ENCODE results near the gene DCAF4L1.

DCAF4L1 gene

DNA sequence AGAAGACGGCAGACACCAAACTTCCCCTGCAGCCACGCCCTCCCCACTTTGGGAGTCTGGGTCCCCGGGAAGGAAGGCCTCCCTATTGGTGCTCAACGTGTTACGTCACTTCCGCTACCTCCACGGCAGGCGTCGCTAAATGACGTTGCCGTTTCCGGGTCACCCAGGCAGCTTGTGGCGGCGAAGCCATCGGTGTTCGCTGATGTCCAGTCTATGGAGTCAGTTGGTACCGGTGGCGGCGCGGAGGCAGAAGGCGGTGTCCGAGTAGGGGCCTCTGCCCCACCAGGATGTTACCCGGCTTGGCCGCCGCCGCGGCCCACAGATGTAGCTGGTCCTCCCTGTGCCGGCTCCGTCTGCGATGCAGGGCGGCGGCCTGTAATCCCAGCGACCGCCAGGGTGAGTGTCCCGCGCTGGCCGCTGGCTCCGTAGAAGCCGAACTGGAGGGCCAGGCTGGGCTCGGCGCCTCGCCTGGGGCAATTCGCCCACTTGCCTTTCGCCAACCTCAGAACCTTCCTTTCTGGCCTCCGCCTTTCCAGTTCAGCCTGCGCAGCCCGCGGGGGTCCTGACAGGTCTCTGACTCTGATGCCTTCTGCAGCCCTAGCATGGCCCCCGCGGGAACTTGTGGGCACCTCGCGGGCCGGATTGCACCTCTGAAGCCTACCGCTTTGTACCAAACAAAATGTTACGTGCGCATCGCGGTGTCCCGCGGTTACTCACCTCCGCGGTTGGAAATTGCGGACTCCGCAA is 9.0 kb downstream of the DCAF4L1 start, which contains the start of gene SLC30A9:
SLC30A9 (plus strand) TSS at position 166 of the 747 bp plus-strand sequence; CDS start at position 288, 122 bp downstream.
- peak; percentile 98 for DNase-seq (ENCODE audit: low spot score)

DNA sequence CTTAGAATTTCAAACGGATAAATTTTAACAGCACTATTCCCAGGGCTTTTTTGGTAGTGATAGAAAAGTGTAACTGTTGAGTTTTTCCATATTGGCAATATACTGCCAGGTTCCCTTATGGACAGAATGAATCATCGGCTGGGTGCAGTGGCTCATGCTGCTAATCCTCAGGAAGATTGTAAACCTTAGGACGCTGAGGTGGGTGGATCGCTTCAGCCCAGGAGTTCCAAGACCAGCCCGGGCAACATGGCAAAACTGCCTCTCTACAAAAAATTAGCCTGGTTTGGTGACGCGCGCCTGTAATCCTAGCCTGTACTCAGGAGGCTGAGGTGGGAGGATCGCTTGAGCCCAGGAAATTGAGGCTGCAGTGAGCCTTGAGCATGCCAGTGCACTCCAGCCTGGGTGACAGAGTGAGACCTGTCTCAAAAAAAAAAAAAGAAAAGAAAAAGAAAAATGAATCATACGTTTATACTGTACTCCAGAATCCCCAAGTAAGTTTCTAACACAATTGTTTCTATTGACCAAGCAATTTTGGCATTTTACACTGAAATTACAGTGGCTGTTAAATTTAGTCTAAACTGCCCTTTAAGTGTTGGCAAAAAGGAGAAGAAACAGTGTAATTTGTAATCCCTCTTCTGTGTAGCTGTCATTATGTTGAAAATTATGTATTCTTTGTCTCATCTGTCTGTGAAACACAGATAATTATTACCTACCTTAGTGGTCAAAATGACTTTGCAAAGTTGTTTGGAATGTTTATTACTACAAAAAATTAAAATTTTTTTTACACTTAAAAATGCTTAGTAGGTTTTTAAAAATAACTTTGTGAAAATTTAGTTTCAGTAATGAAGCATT is 10.6 kb downstream of the DCAF4L1 start:
- DNase-seq (ENCODE audit: low spot score) = no peak

GRCh38 chr4:41992967-41993857 is 11.7 kb downstream of the DCAF4L1 start:
- DNase-seq (ENCODE audit: low spot score) = no peak

- no peak for DNase-seq (ENCODE audit: low spot score)
Measured at GRCh38 chr4:41994461-41994985, 13.0 kb downstream of the DCAF4L1 start.

DNA sequence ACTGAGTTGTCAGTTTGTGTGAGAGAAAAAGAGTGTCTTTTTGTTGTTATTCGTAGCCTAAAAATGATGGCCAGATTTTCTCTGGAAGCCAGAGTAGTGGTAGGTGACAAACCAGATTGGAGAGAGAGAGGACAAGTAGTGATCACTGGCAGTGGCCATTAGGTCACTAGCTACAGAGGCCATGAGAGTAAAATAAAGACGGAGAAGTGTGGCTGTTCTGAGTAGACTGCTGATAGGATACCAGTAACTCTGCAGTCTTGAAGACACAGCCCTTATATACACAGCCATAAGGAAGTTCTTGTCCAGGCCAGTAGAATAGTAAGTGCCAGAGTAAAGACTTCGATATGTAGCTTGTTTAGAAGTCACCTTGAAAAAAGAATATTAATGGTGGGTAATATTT is 16.5 kb downstream of the DCAF4L1 start:
- DNase-seq (ENCODE audit: low spot score) = no peak

DNA sequence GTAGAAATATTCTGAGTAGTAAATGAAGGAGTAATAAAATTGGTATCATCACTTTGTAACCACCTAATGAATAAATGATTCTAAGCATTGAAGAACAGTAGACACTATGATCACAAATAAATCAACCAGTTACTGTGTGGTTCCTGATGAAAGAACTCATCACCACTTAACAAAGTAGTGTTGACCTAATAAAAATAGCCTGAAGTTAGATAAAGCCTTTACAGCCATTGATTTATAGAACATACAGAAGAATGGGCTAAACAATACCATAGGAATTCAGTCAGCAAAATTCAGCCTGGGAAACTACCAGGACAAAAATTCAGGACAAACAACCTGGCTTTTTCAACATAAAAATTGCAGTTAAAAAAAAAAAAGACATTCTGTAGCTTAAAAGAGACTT is 17.8 kb downstream of the DCAF4L1 start:
- no peak for DNase-seq (ENCODE audit: low spot score)

DNA sequence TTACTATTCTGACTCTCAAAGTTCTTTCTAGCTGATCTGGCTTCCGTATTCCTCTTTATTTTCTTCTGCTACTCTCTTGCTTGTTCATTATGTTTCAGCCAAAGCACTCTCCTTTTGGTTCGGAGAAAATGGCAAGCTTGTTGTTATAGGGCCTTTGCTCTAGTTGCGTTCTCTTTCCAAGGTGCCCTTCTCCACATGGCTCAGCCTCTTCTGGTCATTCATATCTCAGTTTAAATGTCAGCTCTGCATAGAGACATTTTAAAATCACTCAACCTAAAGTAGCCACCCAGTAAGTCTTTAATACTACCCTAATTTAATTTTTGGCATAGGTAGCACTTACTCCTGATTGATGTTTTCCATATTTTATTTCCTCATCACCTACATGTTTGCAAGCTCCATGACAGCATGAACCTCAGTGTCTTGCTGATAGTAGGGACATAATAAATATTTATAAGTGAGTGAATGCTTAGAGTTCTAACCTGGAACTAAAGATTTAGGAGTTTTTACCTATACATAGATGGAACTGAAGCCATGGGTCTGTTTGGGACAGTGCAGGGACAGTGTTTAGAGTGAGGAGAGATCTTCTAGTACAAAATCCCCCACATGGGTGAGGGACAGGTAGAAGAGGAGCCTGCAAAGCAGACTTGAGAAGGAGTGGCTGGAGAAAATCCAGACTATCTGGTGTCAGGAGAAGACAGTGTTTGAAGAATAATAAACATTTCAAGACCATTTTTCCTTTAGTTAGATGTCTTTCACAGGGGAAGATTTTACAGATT is 26.6 kb downstream of the DCAF4L1 start:
- no peak for DNase-seq (ENCODE audit: low spot score)

DNA sequence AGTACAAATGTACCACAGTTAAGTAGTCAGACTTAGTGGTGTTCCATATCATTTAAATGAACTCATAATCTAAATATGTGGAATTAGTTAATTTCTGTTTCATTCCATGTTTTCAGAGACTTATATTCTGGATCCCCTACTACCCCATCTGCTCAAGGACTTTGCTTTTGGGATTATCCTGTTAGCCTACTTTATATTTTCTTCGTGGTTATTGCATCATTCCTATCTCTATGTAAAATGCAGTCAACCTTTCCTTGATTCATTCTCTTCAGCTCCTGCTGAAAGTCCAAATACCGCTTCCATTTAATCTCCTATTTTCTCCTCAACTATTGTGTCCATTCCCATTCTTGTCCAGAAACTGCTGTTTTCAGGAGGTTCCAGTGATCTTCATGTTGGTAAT is 33.9 kb downstream of the DCAF4L1 start:
- no peak for DNase-seq (ENCODE audit: low spot score)

DNA sequence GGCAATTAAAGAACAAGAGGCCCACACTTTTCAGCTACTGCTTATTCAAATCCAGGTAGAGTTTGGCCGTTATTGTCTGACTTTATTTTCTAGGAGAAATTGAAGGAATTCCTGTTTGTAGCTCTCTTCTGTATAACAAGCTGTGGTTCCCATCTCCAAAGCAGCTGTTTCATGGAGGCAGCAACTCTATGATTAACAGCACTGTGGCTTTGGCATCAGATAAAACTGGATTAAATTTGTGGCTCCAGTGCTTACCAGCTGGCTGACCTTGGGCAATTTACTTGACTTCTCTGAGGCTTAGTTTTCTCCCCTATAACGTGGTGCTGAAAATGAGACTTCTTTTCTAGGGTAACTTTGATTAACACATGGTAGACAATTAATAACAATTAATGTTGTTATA is 36.9 kb downstream of the DCAF4L1 start:
- no peak for DNase-seq (ENCODE audit: low spot score)
